Epithelial cell of umbilical artery (primary cell): Measurements from ENCODE around the gene THBS3. TPM values are rescaled to one million over a fixed set of nuclear protein-coding genes. Genes with fewer than 3 reads are reported as not detected.

ENCODE experiments used
- total RNA-seq: library from RNA; depleted of rRNA; stranded (reverse); fragments of >200 nt; gene quantifications from 2 replicates; pipeline ENCODE4 v1.2.3, GENCODE V29; 2014

Gene THBS3
- total RNA-seq, result 8.2 and 12.3 TPM in 2 replicates

DNA sequence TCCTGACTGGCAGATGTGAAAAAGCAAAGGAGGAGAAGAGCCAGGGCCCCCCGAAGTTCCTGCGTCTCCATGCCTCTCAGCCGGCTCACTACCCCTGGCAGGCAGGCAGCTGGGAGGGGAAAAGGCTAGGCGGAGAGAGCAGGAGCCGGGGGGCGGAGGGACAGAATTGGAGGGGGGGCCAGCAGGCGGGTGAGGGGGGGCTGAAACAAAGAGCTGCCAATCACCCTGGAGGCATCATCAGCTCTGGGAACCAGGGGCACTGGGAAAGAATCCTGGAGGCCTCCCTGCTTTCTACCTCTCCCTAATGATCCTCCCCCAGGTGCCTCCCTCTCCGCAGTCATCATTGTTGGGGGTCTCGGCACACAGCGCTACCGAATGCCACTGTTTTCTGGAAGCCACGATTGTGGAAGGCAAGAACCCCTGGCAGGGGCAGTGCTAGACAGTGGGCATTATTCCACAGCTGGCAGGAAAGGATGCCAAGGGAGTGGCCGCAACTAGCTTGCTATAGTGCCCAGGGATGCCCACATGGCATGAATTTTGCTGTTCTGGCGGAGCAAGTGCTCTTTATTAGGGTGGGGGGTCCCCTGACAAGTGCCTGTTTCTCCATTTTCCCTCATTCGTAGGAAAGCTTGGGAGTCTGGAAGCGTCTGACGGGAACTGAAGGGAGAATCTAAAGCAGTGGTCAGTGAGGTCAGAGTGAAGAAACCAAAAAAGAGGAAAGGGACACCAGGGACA, at the start of gene THBS3:
Gene THBS3 (minus strand): TSS at position 92 of the 735 bp plus-strand sequence. CDS start 21 bp downstream, at position 71.

DNA sequence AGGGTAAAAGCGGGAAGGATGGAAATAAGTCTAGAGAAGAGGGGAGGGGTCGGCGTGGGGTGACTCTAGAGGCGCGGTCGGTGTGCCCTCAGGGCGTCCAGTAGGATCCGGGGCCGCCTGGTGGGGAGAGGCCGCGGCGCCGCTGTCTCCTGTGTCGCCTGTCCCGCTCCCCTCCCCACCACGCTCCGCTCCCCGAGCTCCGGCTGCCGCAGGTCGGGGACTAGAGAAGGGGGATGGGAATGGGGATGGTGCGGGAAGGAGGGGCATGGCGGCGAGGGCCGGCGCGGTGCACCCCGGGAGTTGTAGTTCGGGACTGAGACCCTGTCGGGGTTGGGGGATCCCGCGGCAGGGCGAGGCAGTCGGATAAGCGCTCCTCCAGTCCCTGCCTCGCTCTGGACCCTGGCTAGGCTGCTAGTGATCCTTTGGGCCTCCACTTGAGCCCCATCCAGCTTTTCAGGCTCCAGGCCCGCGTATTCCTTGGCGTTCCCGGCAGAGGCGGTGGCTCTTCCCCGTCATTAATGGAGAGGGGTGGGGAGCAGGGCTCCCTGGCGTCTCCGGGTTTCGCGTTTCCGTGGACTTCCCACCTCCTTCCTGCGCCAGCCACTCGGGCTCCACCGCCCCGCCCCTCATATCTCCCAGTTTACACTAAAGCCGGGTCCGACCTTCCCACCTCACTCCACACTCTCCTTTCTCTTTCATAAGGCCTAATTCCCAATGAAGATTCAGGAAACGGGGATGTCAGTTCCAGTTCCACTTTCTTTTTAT, 47.7 kb upstream of the THBS3 start, which contains the start of gene ENTREP3:
Gene ENTREP3 (minus strand): TSS at position 241 of the 765 bp plus-strand sequence. CDS start 606 bp downstream, outside the sequence.

DNA sequence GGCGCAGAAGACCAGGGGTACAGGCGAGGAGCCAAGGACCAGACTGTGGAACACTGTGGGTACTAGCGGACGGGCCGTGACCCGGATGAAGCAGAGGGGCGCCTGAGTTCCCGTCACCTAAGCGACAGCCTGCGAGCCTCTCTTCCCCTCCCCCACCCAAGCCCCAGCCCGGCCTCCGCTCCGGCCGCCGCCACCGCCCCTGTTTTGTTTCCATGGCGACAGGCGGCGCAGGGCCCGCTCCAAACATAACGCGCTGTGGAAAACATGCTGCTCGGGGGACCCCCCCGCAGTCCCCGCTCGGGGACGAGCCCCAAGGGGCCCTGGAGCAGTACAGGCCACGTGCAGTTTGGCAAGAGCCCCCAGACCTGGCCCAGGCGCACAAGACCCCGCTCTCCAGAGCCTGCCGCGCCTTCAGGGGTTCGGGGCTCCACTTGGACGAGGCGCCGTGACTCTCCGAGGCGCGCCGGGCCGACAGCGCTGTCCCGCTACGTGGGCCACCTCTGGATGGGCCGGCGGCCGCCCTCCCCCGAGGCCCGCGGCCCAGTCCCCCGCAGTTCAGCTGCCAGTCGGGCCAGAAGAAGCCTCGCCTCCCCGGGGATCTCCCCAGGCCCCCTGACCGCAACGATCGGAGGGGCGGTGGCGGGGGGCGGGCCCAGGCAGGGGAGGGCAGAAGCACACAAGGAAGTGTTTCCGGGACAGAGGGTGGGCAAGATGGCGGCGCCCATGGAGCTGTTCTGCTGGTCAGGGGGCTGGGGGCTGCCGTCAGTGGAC, 1.0 kb upstream of the THBS3 start, which contains the start of gene MTX1:
Gene MTX1 (plus strand): TSS at position 155 of the 771 bp plus-strand sequence. CDS start 110 bp downstream, at position 265.

DNA sequence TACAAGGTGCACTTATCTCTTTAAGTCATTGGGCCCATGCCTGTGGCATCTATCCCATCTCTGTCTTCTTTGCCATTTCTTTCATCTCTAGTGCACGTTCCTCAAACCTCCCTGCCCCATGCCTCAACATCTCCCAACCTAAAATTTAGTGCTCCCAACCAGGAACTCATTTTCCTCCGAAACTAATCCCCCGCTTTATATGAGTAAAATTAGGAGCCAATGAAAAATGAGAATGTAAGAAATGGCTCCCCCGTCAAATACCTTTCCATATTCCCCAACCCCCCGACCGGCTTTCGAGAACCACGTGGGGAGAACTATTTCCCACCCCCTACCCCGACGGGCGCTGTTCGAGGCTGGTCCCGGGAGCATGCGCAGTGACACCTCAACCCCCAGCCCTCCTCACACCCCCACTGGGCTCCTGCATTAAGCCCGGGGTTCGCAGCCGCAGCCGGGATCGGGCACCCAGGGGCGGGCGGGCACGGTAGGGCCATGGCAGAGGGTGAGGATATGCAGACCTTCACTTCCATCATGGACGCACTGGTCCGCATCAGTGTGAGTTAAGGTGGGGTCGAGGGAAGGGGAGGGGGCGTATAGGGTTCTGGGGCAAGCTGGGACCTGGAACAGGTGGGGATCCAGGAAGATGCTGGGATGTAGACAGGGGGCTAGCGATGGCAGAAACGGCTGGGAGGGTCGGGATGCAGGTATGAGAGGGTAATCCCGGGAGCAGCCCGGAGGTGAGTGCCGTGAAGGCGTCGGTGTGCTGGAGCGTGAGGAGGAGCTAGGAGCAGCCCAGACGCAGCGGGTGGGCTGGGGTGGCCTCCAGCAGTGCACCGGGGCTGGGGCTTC, 34.0 kb downstream of the THBS3 start, which contains the start of gene TRIM46:
Gene TRIM46 (plus strand): TSS at position 372 of the 846 bp plus-strand sequence. CDS start 118 bp downstream, at position 490.

DNA sequence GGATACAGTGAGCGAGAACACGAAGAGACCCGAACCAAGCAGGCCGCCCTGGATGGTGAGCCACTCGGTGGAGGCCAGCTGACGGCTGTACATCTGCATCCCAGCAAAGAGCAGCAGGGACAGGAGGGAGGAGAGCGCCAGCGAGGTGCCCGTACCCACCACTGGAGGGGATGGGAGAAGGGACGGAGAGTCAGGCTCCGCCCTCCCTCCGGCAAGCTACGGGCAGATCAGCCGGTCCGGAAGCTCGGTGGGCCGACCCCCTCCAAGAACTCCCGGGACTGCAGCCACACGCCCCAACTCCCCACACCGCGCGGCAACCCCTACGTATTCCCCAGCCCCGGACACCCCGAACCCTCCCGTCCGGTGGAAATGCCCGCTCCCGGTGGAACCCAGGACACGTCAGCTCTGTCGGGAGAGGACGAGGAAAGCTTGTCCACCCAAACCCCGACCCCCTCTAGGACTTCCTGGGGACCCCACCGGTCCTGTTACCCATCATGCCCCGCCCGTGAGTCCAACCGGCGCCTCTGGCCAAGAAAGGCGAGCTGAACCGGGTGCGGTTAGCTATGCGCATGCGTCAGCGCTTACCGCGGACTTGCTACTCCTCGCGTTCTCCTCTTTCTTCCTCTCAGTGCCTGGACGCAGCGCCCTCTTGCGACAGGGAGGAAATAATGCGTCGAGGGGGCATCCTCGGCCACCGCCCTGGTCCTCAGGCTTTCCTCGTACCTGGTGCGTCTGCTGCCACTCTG, 34.8 kb downstream of the THBS3 start, which contains the start of gene KRTCAP2:
Gene KRTCAP2 (minus strand): TSS at position 573 of the 746 bp plus-strand sequence. CDS start 80 bp downstream, at position 493.

Other genes starting within 250 kb of the THBS3 start
- gene PYGO2, start 246.1 kb downstream of the THBS3 start, total RNA-seq, result 5.2 and 5.9 TPM in 2 replicates
- 152 and 218 TPM in 2 replicates for gene SHC1, start 237.2 kb downstream of the THBS3 start, total RNA-seq
- 116 and 140 TPM in 2 replicates for gene CKS1B, start 233.2 kb downstream of the THBS3 start, total RNA-seq
- gene FLAD1, start 224.6 kb downstream of the THBS3 start, total RNA-seq, result 26.6 and 33.9 TPM in 2 replicates
- 0.76 TPM in 1 of 2 replicates, not detected in the other for gene LENEP, start 214.3 kb downstream of the THBS3 start, total RNA-seq
- 7.5 and 9.7 TPM in 2 replicates for gene ZBTB7B, start 205.1 kb downstream of the THBS3 start, total RNA-seq
- gene DCST2, start 174.1 kb downstream of the THBS3 start, total RNA-seq, result not detected in 2 replicates
- gene DCST1, start 174.1 kb downstream of the THBS3 start, total RNA-seq, result not detected in 2 replicates
- 161 and 165 TPM in 2 replicates for gene ADAM15, start 156.6 kb downstream of the THBS3 start, total RNA-seq
- gene EFNA4, start 144.2 kb downstream of the THBS3 start, total RNA-seq, result 8.8 and 9.7 TPM in 2 replicates
- 0.76 and 0.97 TPM in 2 replicates for gene EFNA3, start 129.1 kb downstream of the THBS3 start, total RNA-seq
- gene EFNA1, start 80.0 kb downstream of the THBS3 start, total RNA-seq, result 57.0 and 96.1 TPM in 2 replicates
- gene SLC50A1, start 72.0 kb downstream of the THBS3 start, total RNA-seq, result 33.8 and 45.1 TPM in 2 replicates
- 24.2 and 50.0 TPM in 2 replicates for gene DPM3, start 67.4 kb downstream of the THBS3 start, total RNA-seq
- gene KRTCAP2, start 34.6 kb downstream of the THBS3 start, total RNA-seq, result 61.1 and 119 TPM in 2 replicates
- gene TRIM46, start 34.0 kb downstream of the THBS3 start, total RNA-seq, result 3.5 and 3.9 TPM in 2 replicates
- gene MTX1, start 798 bp upstream of the THBS3 start, total RNA-seq, result 58.1 and 85.8 TPM in 2 replicates
- 4.5 and 5.2 TPM in 2 replicates for gene ENTREP3, start 47.6 kb upstream of the THBS3 start, total RNA-seq
- gene SCAMP3, start 54.5 kb upstream of the THBS3 start, total RNA-seq, result 22.3 and 29.2 TPM in 2 replicates
- gene CLK2, start 65.6 kb upstream of the THBS3 start, total RNA-seq, result 14.3 and 21.7 TPM in 2 replicates
- gene HCN3, start 69.6 kb upstream of the THBS3 start, total RNA-seq, result 0.30 and 0.32 TPM in 2 replicates
- not detected in 2 replicates for gene PKLR, start 93.5 kb upstream of the THBS3 start, total RNA-seq
- gene FDPS, start 101.0 kb upstream of the THBS3 start, total RNA-seq, result 529 and 554 TPM in 2 replicates
- 8.8 and 14.9 TPM in 2 replicates for gene RUSC1, start 113.0 kb upstream of the THBS3 start, total RNA-seq